ENCODE measurements around the gene KMT2C.
"Not testable (repeated sequence)": the region's sequence is repeated elsewhere in the genome, so short reads cannot be mapped to it uniquely, and the experiment has no call there.

The KMT2C gene

DNA sequence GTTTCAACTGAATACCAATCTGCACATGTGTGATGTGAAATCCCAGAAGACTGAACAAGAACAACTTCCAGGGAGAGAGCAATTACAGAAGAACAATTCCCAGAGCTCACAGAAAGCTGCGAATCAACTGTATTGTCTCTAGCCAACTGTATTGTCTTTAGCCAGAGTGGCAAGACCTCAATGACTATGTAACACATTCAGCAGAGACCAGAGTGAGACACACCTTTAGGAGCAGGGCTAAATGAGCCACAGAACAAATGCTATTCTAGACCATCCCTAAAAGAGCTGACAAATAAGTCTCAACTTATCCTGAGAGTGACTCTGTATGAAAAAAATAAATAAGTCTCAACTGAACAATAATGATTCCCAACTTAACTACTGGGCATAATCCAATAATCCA is 72.0 kb downstream of the KMT2C start:
- Histone ChIP-seq H3K27me3 (ENCODE audit: control insufficient read depth, insufficient read depth, low read length, poor library complexity, severe bottlenecking) (no peaks in the 10 kb centered on the region), H3K4me1 (ENCODE audit: control insufficient read depth, insufficient read depth, low read length) (no peaks in the 10 kb centered on the region), H3K36me3 (ENCODE audit: control insufficient read depth, insufficient read depth, low read length) (no peaks in the 10 kb centered on the region), H3K4me3 (ENCODE audit: insufficient read depth, low read depth, low read length) (no peak overlapping the region), H3K27ac (ENCODE audit: insufficient read depth, low read depth, low read length, poor library complexity, severe bottlenecking) (no peak overlapping the region), H3K9me3 (ENCODE audit: control insufficient read depth, low read length) (no peaks in the 10 kb centered on the region)
- 76 to 77% methylated on average over 1 of the region's 1 CpG for WGBS, 2 experiments

DNA sequence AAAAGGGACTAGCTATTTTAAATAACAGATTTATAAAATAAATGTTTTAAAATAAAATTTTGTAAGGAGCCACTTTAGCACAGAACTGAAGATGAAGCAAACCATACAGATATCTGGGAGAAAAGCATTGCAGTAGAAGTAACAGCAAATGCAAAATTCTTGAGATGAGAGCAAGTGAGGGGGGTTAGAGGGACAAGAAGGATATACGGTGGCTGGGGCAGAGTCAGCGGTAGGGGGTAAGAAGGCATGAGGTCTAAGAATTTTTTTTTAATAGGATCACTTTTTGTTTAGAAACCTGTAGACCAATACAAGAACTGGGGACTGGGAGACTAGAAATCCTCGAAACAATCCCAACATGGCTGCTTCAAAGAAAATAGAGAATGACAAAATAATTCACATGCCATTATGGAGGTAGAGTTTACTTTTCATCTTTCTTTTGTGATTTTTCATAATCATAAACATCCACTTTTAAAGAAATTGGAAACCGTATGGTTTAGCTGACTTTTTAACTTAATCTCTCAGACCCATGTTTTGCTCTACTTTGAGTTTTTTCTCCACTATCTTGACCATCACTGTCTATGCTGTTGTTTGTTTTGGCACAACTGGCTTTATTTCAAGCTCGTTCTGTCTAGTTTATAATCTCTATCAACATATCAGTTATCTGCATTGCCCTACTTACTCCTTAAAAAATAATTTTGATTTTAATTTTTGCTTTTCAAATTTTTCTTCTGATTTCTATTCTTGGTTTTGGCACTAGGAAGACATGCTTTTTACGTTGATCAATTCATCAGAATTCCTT is 73.5 kb downstream of the KMT2C start:
- H3K36me3 ChIP-seq (ENCODE audit: control insufficient read depth, insufficient read depth, low read length): no peaks in the 10 kb centered on the region
- WGBS, 2 experiments: 80 to 83% methylated on average over 5 to 6 of the region's 6 CpGs
- no peaks in the 10 kb centered on the region for H3K4me1 ChIP-seq (ENCODE audit: control insufficient read depth, insufficient read depth, low read length)

DNA sequence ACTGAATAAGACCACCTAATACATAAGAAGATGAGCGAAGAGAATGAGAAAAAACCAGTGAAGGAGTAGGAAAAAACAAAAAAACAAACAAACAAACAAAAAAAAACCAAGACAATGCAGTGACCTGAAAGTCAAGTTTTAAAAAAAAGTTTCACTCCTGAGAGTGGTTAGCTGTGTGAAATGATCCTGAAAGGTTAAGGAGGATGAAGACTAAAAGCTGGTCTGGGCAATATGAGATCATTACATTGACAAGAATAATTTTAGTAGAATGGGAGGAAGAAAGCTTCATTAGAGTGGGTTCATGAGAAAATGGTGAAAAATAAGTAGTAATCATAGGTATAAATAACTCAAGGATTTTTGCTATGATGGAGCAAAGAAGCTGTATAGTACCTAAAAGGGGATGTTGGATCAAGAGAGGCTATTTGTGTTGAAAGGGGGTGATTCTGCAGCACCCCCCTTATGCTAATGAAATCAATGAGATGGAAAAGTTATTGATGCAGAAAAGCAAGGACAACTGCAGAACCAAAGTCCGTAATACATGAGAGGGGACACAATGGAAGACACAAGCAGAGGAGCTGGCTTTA is 80.2 kb downstream of the KMT2C start:
- no peaks in the 10 kb centered on the region for H3K4me1 ChIP-seq (ENCODE audit: control insufficient read depth, insufficient read depth, low read length)
- WGBS, 2 experiments: 86 to 97% methylated on average over 1 to 2 of the region's 2 CpGs
- H3K36me3 ChIP-seq (ENCODE audit: control insufficient read depth, insufficient read depth, low read length): no peaks in the 10 kb centered on the region
- H3K27me3 ChIP-seq (ENCODE audit: control insufficient read depth, insufficient read depth, low read length, poor library complexity, severe bottlenecking): no peaks in the 10 kb centered on the region
- H3K4me3 ChIP-seq (ENCODE audit: insufficient read depth, low read depth, low read length): no peak overlapping the region
- no peaks in the 10 kb centered on the region for H3K9me3 ChIP-seq (ENCODE audit: control insufficient read depth, low read length)
- H3K27ac ChIP-seq (ENCODE audit: insufficient read depth, low read depth, low read length, poor library complexity, severe bottlenecking): no peak overlapping the region

More for the DNA sequence above, 73.5 kb downstream of the KMT2C start:
- Histone ChIP-seq H3K9me3 (ENCODE audit: control insufficient read depth, low read length) (no peaks in the 10 kb centered on the region), H3K27ac (ENCODE audit: insufficient read depth, low read depth, low read length, poor library complexity, severe bottlenecking) (no peak overlapping the region), H3K27me3 (ENCODE audit: control insufficient read depth, insufficient read depth, low read length, poor library complexity, severe bottlenecking) (no peaks in the 10 kb centered on the region), H3K4me3 (ENCODE audit: insufficient read depth, low read depth, low read length) (no peak overlapping the region)

DNA sequence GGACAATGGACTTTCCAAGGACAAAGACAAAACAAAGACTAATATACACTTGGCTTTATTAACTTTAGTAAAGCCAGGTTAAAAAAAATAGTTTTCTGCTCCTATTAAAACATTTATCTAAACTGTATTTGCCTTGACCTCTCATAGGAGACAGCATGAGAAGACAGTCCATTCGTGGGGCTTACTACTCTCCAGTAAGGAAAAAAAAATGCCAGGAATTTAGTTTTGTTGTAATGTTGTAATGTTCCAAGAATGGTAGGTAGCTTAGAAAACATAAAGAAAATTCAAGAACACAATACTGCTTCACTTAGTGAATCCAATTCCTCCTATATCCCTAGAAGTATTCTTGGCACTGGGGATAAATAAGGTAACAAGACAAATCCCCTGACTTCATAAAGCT is 81.7 kb downstream of the KMT2C start:
- Histone ChIP-seq H3K27me3 (ENCODE audit: control insufficient read depth, insufficient read depth, low read length, poor library complexity, severe bottlenecking) (no peaks in the 10 kb centered on the region), H3K4me1 (ENCODE audit: control insufficient read depth, insufficient read depth, low read length) (no peaks in the 10 kb centered on the region), H3K36me3 (ENCODE audit: control insufficient read depth, insufficient read depth, low read length) (peaks cover 3% of the 10 kb centered on the region), H3K4me3 (ENCODE audit: insufficient read depth, low read depth, low read length) (no peak overlapping the region), H3K9me3 (ENCODE audit: control insufficient read depth, low read length) (no peaks in the 10 kb centered on the region), H3K27ac (ENCODE audit: insufficient read depth, low read depth, low read length, poor library complexity, severe bottlenecking) (no peak overlapping the region)
- WGBS, 2 experiments: 86 to 92% methylated on average over 1 of the region's 1 CpG

DNA sequence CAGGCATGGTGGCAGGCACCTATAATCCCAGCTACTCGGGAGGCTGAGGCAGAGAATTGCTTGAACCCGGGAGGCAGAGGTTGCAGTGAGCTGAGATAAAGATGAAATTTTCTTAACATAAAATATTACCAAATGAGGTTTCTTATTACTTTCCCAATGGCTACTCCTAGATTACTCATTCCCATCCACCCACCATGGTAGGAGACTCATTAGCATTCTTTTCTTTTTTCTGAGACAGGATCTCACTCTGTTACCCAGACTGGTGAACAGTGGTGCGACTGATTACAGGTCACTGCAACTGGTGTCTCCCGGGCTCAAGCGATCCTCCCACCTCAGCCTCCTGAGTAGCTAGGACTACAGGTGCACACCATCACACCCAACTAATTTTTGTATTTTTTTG is 82.5 kb downstream of the KMT2C start:
- 92 to 93% methylated on average over 5 of the region's 5 CpGs for WGBS, 2 experiments
- H3K27ac ChIP-seq (ENCODE audit: insufficient read depth, low read depth, low read length, poor library complexity, severe bottlenecking); H3K4me3 ChIP-seq (ENCODE audit: insufficient read depth, low read depth, low read length); H3K9me3 ChIP-seq (ENCODE audit: control insufficient read depth, low read length); H3K4me1 ChIP-seq (ENCODE audit: control insufficient read depth, insufficient read depth, low read length); H3K27me3 ChIP-seq (ENCODE audit: control insufficient read depth, insufficient read depth, low read length, poor library complexity, severe bottlenecking); H3K36me3 ChIP-seq (ENCODE audit: control insufficient read depth, insufficient read depth, low read length): not testable (repeated sequence)

DNA sequence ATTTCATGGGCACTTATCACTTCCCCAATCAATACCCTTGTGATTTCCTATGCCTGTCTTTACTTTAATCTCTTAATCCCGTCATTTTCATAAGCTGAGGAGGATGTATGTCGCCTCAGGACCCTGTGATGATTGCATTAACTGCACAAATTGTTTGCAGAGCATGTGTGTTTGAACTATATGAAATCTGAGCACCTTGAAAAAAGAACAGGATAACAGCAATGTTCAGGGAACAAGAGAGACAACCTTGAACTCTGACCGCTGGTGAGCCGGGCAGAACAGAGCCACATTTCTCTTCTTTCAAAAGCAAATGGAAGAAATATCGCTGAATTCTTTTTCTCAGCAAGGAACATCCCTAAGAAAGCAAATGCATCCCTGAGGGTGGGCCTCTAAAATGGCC is 84.1 kb downstream of the KMT2C start:
- not testable (repeated sequence) for H3K4me3 ChIP-seq (ENCODE audit: insufficient read depth, low read depth, low read length); H3K9me3 ChIP-seq (ENCODE audit: control insufficient read depth, low read length); H3K27ac ChIP-seq (ENCODE audit: insufficient read depth, low read depth, low read length, poor library complexity, severe bottlenecking); H3K27me3 ChIP-seq (ENCODE audit: control insufficient read depth, insufficient read depth, low read length, poor library complexity, severe bottlenecking); H3K4me1 ChIP-seq (ENCODE audit: control insufficient read depth, insufficient read depth, low read length); H3K36me3 ChIP-seq (ENCODE audit: control insufficient read depth, insufficient read depth, low read length)
- WGBS, 2 experiments: 90 to 94% methylated on average over 4 to 5 of the region's 5 CpGs

DNA sequence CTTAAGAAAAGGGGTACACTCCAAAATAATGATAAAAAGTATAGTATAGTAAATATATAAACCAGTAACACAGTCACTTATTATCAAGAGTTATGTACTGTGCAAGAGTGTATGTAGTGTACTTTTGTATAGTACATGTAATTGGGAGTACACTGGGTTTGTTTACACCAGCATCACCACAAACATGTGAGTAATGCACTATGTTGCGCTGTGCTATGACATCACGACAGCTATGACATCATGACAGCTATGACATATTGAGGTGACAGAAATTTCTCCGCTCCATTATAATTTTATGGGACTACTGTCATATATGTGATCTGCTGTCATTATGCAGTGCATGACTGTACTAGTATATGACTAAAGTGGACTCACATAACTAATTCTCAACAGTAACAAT is 84.6 kb downstream of the KMT2C start:
- Histone ChIP-seq H3K27ac (ENCODE audit: insufficient read depth, low read depth, low read length, poor library complexity, severe bottlenecking) (no peak overlapping the region), H3K27me3 (ENCODE audit: control insufficient read depth, insufficient read depth, low read length, poor library complexity, severe bottlenecking) (no peaks in the 10 kb centered on the region), H3K4me1 (ENCODE audit: control insufficient read depth, insufficient read depth, low read length) (no peaks in the 10 kb centered on the region), H3K9me3 (ENCODE audit: control insufficient read depth, low read length) (no peaks in the 10 kb centered on the region), H3K4me3 (ENCODE audit: insufficient read depth, low read depth, low read length) (no peak overlapping the region), H3K36me3 (ENCODE audit: control insufficient read depth, insufficient read depth, low read length) (peaks cover 3% of the 10 kb centered on the region)
- WGBS, 2 experiments: 97 to 99% methylated on average over 3 of the region's 3 CpGs

DNA sequence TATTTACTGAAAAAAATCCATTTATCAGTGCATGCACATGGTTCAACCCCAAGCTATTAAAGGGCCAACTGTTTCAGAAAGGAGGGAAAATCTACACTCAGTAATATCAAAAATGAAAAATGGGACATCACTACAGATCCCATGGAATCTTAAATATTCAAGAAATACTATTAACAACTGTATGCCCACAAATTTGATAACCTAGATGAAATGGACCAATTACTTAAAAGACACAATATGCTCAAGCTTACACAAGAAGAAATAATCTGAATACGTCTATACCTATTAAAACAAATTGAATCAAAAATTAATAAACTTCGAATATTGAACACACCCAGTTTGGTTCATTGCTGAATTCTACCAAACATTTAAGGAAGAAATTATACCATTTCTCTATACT is 87.9 kb downstream of the KMT2C start:
- Histone ChIP-seq H3K36me3 (ENCODE audit: control insufficient read depth, insufficient read depth, low read length) (peaks cover 3% of the 10 kb centered on the region), H3K9me3 (ENCODE audit: control insufficient read depth, low read length) (no peaks in the 10 kb centered on the region), H3K4me1 (ENCODE audit: control insufficient read depth, insufficient read depth, low read length) (no peaks in the 10 kb centered on the region), H3K27me3 (ENCODE audit: control insufficient read depth, insufficient read depth, low read length, poor library complexity, severe bottlenecking) (no peaks in the 10 kb centered on the region), H3K4me3 (ENCODE audit: insufficient read depth, low read depth, low read length) (no peak overlapping the region), H3K27ac (ENCODE audit: insufficient read depth, low read depth, low read length, poor library complexity, severe bottlenecking) (no peak overlapping the region)
- 96 to 97% methylated on average over 2 of the region's 2 CpGs for WGBS, 2 experiments

DNA sequence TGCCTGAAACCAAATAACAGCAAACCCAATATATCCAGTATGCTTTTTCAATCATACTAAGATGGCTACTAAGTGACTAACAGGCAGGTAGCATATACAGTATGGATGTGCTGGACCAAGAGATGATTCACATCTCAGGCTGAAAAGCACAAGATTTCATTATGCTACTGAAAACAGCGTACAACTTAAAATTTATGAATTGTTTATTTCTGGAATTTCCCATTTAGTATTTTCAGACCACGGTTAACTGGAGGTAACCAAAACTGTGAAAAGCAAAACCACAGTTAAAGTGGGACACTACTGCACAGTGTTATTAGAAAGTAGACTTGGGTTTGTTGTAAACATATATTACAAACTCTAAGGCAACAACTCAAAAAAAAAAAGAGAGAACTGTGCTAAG is 91.5 kb downstream of the KMT2C start:
- Histone ChIP-seq H3K4me1 (ENCODE audit: control insufficient read depth, insufficient read depth, low read length) (no peaks in the 10 kb centered on the region), H3K9me3 (ENCODE audit: control insufficient read depth, low read length) (no peaks in the 10 kb centered on the region), H3K36me3 (ENCODE audit: control insufficient read depth, insufficient read depth, low read length) (no peaks in the 10 kb centered on the region), H3K27ac (ENCODE audit: insufficient read depth, low read depth, low read length, poor library complexity, severe bottlenecking) (no peak overlapping the region), H3K4me3 (ENCODE audit: insufficient read depth, low read depth, low read length) (no peak overlapping the region), H3K27me3 (ENCODE audit: control insufficient read depth, insufficient read depth, low read length, poor library complexity, severe bottlenecking) (no peaks in the 10 kb centered on the region)
- 96 to 100% methylated on average over 2 of the region's 2 CpGs for WGBS, 2 experiments

DNA sequence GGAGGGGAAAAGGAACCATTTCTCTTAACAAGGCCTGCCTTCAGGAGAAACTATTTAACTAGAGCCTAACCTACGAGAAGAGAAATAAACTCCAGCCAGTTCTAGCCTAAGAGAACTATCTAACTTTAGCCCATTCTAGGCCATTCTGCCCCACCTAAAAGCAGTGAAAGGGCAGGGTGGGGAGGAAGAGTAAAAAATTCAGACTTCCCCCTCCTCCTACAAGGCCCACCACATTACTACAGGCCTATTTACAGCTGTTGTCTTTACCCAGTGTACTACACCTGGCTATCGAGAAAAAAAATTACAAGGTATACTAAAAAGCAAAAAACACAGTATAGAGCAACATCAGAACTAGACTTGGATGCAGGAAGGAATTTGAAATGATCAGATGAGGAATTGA is 93.0 kb downstream of the KMT2C start:
- WGBS, 2 experiments: 92% methylated on average over 2 of the region's 2 CpGs; no CpG with 5 or more reads in 1 of the 2 experiments
- Histone ChIP-seq H3K36me3 (ENCODE audit: control insufficient read depth, insufficient read depth, low read length) (no peaks in the 10 kb centered on the region), H3K4me1 (ENCODE audit: control insufficient read depth, insufficient read depth, low read length) (no peaks in the 10 kb centered on the region), H3K27ac (ENCODE audit: insufficient read depth, low read depth, low read length, poor library complexity, severe bottlenecking) (no peak overlapping the region), H3K9me3 (ENCODE audit: control insufficient read depth, low read length) (no peaks in the 10 kb centered on the region), H3K4me3 (ENCODE audit: insufficient read depth, low read depth, low read length) (no peak overlapping the region), H3K27me3 (ENCODE audit: control insufficient read depth, insufficient read depth, low read length, poor library complexity, severe bottlenecking) (no peaks in the 10 kb centered on the region)

All from ectodermal cell (in vitro differentiated cells).